ENCODE results near the gene LRRD1.
"Not testable (repeated sequence)": the region's sequence is repeated elsewhere in the genome, so short reads cannot be mapped to it uniquely, and the experiment has no call there.

The LRRD1 gene

DNA sequence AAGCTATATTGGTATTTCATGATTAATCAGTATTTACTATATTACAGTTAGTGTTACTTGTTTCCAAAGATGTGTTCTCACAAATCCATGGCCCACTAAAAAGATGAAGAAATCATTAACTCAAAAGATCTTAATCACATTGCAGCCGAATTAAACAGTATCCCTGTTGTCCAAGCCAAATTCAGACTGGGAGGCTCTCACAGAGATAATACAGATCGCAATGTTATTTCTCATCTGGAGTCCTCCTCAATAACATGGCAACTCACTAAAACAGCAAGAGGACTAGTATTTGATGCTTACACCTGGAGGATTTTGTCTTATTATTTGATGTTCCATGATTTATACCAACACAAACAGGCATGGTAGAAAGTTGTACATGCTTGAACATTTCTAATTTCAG lies 68.1 kb downstream of the LRRD1 start:
- no peaks in the 10 kb centered on the region for H3K27me3 ChIP-seq (ENCODE audit: control insufficient read depth in 1 of 2, insufficient read depth in 2 of 2, low read length in 2 of 2)
- H3K9me3 ChIP-seq (ENCODE audit: low read length): no peaks in the 10 kb centered on the region
- no peak overlapping the region for H3K27ac ChIP-seq (ENCODE audit: low read depth, low read length)
- H3K4me3 ChIP-seq (ENCODE audit: low read depth in 1 of 2, low read length in 2 of 2): no peak overlapping the region
- H3K4me1 ChIP-seq (ENCODE audit: insufficient read depth, low read length): no peaks in the 10 kb centered on the region
- peaks cover 27% of the 10 kb centered on the region for H3K36me3 ChIP-seq (ENCODE audit: insufficient read depth, low read length)
- H3K9ac ChIP-seq (ENCODE audit: low read length): no peak overlapping the region

DNA sequence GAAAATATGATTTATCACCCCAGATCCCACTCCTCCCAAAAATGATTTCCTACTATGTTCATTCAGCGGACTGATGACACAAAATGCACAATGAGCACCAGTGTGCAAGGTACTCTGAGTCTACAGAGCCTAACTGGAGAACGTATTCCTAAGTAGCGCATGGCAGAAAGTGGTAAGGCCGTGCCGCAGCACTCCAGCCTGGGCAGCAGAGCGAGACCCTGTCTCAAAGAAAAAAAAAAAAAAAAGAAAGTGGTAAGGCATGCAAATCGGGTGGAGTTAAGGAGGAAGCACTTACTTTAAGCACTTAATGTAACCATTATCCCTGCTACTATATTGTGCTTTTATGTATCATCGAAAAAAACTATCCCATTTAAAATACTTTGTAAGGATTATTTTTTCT lies 70.1 kb downstream of the LRRD1 start:
- peaks cover 38% of the 10 kb centered on the region for H3K36me3 ChIP-seq (ENCODE audit: insufficient read depth, low read length)
- no peaks in the 10 kb centered on the region for H3K27me3 ChIP-seq (ENCODE audit: control insufficient read depth in 1 of 2, insufficient read depth in 2 of 2, low read length in 2 of 2)
- H3K4me3 ChIP-seq (ENCODE audit: low read depth in 1 of 2, low read length in 2 of 2): no peak overlapping the region
- H3K9ac ChIP-seq (ENCODE audit: low read length): no peak overlapping the region
- no peaks in the 10 kb centered on the region for H3K9me3 ChIP-seq (ENCODE audit: low read length)
- H3K27ac ChIP-seq (ENCODE audit: low read depth, low read length): no peak overlapping the region
- H3K4me1 ChIP-seq (ENCODE audit: insufficient read depth, low read length): no peaks in the 10 kb centered on the region

DNA sequence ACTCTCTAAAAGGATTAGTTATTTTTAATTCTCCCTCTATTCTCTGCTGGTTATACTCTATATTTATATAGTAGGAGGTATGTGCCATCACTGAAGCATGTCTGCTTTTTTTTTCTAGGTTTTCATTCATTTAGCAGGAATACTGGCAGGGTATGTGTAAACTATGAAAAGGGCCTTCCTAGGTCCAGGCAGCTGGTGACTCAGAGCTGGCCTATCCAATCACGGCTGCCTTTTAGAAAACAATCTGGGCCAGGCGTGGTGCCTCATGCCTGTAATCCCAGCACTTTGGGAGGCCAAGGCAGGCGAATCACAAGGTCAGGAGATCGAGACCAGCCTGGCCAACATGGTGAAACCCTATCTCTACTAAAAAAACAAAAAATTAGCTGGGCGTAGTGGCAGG lies 76.1 kb downstream of the LRRD1 start:
- not testable (repeated sequence) for H3K27me3 ChIP-seq (ENCODE audit: control insufficient read depth in 1 of 2, insufficient read depth in 2 of 2, low read length in 2 of 2); H3K4me3 ChIP-seq (ENCODE audit: low read depth in 1 of 2, low read length in 2 of 2); H3K4me1 ChIP-seq (ENCODE audit: insufficient read depth, low read length); H3K9ac ChIP-seq (ENCODE audit: low read length); H3K27ac ChIP-seq (ENCODE audit: low read depth, low read length); H3K9me3 ChIP-seq (ENCODE audit: low read length)
- peaks cover 65% of the 10 kb centered on the region for H3K36me3 ChIP-seq (ENCODE audit: insufficient read depth, low read length)

DNA sequence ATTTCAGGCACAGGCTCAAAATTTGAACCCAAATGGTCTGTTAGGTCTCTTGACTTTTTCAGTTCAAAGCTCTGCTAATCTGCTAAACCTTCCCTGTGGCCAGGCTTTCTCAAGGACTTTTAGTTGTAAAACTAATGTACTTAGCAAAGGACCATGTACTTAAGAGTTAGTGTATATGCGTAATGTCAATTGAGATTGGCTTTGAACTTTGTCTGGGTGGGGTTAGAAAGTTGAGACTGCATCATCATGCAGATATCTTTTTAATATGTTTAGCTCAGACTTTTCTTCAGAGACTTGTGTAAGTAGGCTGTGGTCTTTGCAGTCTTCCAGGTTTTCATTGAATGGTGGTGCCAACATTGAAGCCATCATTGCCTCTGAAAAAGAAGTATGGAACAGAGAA lies 78.4 kb downstream of the LRRD1 start:
- no peak overlapping the region for H3K27ac ChIP-seq (ENCODE audit: low read depth, low read length)
- peaks cover 66% of the 10 kb centered on the region for H3K36me3 ChIP-seq (ENCODE audit: insufficient read depth, low read length)
- no peaks in the 10 kb centered on the region for H3K27me3 ChIP-seq (ENCODE audit: control insufficient read depth in 1 of 2, insufficient read depth in 2 of 2, low read length in 2 of 2)
- H3K4me1 ChIP-seq (ENCODE audit: insufficient read depth, low read length): no peaks in the 10 kb centered on the region
- no peak overlapping the region for H3K4me3 ChIP-seq (ENCODE audit: low read depth in 1 of 2, low read length in 2 of 2)
- H3K9me3 ChIP-seq (ENCODE audit: low read length): no peaks in the 10 kb centered on the region
- no peak overlapping the region for H3K9ac ChIP-seq (ENCODE audit: low read length)

DNA sequence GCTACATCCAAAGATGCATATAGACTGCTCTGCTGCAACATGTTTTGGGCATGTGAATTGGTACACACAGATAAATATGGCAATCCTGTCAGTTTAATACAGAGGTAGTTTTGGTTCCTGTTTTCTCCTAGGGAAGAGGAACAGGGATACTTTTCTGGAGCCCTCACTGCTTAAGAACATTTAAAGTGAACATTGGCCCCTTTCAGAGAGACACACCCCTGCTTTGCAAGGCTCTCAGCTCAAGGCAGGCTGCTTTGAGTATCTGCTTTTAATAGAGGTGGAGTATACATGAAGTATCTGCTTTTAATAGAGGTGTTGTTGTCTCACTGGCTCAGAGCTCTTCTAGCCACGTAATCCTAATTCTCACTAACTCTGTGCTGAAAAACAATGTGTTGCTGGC lies 83.6 kb downstream of the LRRD1 start:
- H3K4me3 ChIP-seq (ENCODE audit: low read depth in 1 of 2, low read length in 2 of 2): no peak overlapping the region
- no peak overlapping the region for H3K27ac ChIP-seq (ENCODE audit: low read depth, low read length)
- no peaks in the 10 kb centered on the region for H3K4me1 ChIP-seq (ENCODE audit: insufficient read depth, low read length)
- H3K27me3 ChIP-seq (ENCODE audit: control insufficient read depth in 1 of 2, insufficient read depth in 2 of 2, low read length in 2 of 2): no peaks in the 10 kb centered on the region
- H3K9me3 ChIP-seq (ENCODE audit: low read length): no peaks in the 10 kb centered on the region
- H3K9ac ChIP-seq (ENCODE audit: low read length): no peak overlapping the region
- H3K36me3 ChIP-seq (ENCODE audit: insufficient read depth, low read length): peaks cover 63% of the 10 kb centered on the region
